Panc1 (cell line): ENCODE results near the gene FTL.

Experiments
- CTCF ChIP-seq: fragments of 450-650 bp; IDR thresholded peaks from 2 replicates; pipeline ENCODE4 v1.5.1; 2017; ENCODE audit warnings: mild to moderate bottlenecking
- REST ChIP-seq, 2 experiments: IDR thresholded peaks; 2 replicates each; pipeline ENCODE4 v1.6.1; 2011 to 2012; ENCODE audit warnings: low read depth in 2 of 2, control low read depth in 1 of 2, low read length in 1 of 2, mild to moderate bottlenecking in 1 of 2, moderate library complexity in 1 of 2; ENCODE audit not compliant: insufficient read depth in 1 of 2

- TF ChIP-seq CTCF (no peak), REST (IDR thresholded peaks at IDR 0.05; ENCODE audit: insufficient read depth in 1 of 2, low read depth in 2 of 2, low read length in 1 of 2) (no peak)
Measured at GRCh38 chr19:48989701-48990291, 24.7 kb downstream of the FTL start.
